HG02943 (cell line): ENCODE results near the gene GNAQ.
"Not testable (repeated sequence)": the region's sequence is repeated elsewhere in the genome, so short reads cannot be mapped to it uniquely, and the experiment has no call there.

Experiments
- ATAC-seq: cut with Tn5 transposase; IDR thresholded peaks from one replicate; pipeline ENCODE4 v1.9.1; 2021; ENCODE audit warnings: mild to moderate bottlenecking, low read depth, moderate library complexity; ENCODE audit not compliant: unreplicated experiment

GNAQ gene

DNA sequence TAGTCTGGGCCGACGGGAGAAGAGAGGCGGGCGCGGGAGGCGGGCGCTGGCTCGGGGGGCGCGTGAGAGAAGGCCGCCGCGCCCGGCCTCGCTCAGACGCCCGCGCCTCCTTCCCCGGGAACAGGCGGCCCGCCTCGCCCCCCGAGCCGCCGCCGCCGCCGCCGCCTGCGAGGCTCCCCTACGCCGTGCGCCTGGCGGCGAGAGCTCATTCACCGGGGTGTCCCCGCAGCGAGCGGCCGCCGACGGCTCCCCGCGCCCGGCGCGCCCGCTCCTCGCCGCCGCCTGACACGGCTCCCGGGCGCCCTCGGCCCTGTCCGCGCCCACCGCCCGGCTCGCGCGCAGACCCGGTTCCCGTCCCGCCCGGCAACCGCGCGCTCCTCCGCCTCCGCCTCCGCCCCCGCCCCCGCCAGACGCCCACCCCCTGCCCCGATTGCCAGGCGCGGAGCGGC is at the start of gene GNAQ:
TSS of gene GNAQ (minus strand) at position 368 of the 449 bp plus-strand sequence. CDS start 576 bp downstream, outside the sequence.
- ATAC-seq: no peak

DNA sequence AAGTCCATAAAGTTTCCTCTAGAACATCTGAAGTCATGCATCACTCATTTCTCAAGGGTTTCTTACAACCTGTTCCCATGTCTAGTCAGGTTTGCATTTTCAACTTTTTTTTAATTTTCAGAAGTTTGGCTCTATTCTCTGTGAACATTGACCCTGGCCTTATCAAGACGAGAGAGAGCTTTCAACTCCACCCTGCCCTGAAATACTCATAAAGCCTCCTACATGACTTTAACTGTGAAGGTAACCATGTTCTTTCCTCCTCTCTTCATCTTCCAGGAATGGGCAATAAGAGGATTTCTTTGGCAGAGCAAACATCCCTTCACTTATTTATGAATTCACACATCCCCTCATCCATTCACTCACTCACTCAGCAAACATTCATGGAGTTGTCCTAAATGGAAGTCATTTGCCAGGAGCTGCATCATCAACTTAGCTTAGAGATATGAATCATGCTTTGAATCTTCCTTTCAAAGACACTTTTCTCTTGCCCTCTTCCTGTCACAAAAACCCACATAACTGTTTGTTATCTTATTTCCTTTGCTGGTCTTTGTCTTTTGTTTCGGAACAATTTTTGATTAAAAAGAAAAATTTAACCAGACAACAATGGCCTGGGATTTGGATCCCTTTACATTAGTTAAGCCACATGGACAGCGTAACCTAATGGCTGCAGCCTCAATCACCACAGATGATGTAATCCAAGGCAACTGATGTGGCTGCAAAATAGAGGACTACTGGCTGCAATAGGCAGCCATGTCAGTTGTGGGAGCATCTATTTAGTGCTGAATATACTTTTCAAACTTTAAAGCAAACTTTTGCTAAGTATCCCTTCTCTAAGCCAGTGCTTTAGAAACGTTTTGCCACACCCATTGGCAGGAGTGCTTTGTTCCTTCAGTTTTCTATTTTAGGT is 43.0 kb upstream of the GNAQ start:
- no peak for ATAC-seq

DNA sequence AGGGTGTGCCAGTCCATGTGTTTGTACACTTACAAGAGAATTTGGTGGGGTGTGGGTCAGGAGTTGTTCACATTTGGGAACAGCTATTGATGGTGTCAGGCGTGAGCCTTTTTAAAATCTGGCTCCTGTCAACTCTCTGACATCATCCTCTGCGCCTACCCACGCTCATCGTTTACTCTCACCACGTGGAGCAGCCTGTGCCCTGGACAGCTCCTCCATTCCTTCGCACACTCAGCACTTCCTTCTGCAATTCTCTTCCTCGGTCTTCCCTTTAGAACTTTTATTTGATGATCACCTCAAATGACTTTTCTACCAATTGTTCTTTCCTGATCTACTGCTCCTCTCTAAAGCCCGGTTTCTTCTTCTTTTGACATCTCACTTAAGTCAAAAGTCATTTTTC is 42.1 kb upstream of the GNAQ start:
- no peak for ATAC-seq

DNA sequence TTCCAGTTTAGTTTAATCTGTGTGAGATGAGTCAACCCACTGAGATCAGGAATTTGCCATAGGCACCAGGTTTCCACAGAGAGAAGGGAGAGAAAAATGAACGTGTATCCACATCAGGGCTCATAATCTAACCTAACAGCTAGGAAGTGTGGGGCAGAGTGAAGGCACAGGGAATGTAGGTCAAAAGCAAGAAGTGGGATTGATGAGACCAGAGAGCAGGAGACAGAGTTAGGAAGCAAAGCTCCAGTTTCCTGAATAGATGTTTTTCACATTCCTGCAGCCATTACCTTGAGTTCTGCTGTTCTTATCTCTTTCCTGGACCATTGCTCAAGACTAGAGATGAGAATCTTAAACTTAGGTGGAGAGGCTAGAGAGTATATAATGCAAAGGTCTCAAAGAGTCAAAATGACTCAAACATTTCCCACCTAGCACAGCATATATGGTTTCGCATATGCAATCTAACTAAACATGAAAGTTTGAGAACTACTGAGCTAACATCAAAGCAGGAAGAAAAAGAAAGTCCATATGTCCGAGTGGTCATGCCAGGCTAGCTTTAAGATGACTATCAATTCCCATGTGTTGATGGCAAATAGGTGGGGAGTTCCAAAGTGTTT is 41.1 kb upstream of the GNAQ start:
- no peak for ATAC-seq

DNA sequence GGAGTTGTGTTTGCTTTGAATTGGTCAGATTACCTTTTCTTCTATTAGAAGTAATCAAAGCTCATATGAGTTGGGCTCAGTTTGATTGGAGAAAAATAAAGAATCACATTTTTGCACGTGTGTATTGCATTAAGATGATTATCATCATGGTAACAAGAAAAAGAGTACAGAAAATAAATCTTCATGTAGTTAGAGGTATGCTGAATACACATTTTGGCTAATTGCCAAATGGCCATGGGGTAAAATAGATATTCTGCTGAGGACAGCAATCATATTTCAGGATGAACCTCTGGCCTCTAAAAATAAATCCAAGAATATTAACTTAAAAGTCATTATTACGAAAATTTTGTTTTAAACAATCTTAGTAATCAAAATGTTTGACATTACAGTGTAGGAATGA is 38.9 kb upstream of the GNAQ start:
- no peak for ATAC-seq

DNA sequence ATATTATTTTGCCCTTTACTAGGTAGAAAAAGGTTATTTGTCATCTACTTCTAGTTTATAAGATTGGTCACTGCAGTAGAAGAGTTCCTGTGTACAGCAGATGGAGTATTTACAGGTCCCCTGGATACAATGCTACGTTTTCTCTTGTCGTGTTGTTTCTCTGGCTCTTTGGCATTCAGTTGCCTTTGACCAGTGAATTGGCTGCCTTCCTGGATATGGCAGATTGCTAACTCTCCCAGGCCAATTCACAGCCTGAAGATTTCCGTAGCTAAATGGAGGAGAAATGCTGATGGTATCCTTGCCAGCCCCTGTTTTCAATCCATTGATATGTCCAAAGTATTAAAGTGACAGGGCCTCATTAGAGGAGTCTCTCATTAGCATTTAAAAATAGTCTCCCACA is 32.5 kb upstream of the GNAQ start:
- ATAC-seq: no peak

DNA sequence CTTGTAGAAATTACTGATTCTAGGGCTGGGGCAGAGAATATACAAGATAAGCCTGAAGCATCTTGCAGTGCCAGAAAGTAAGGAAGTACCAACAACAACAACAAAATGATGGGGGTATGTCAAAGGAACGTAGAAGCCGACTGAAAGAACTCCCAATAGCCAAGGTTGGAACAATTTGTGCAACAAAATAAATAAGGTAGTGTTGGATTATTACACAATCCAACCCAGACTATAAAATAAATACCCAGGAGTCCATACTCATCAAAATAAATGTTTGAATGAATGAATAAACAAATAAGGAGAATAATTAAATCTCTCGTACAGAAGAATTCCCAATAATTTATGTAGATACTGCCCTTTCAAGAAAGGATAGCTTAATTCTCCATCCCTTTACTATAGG is 31.1 kb upstream of the GNAQ start:
- ATAC-seq: no peak

DNA sequence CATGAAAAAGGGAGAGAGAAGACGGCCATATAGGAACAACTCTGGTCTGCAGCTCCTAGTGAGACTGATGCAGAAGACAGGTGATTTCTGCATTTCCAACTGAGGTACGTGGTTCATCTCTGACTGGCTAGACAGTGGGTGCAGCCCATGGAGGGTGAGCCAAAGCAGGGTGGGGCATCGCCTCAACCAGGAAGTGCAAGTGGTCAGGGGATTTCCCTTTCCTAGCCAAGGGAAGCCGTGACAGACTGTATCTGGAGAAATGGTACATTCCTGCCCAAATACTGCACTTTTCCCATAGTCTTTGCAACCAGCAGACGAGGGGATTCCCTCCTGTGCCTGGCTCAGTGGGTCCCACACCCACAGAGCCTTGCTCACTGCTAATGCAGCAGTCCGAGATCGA is 22.6 kb upstream of the GNAQ start:
- ATAC-seq: not testable (repeated sequence)

DNA sequence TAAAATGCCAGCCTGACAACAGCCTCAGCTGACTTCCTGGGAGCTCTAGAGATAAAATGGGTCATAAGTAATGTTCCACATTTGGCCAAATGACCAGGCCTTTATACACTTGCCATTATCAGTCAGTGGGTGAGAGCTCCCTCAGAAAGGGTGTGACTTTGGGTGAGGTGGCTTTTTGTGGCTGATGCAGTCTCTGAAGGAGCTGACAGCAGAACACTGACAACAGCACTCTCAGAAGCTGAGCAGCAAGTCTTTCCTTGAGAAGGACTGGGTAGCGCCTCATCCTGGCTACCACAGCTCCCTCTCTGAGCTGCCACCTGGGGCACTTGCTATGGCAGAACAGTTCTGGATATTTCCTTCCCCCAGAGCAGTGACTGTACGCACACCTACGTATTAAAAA is 22.0 kb upstream of the GNAQ start:
- ATAC-seq: no peak

DNA sequence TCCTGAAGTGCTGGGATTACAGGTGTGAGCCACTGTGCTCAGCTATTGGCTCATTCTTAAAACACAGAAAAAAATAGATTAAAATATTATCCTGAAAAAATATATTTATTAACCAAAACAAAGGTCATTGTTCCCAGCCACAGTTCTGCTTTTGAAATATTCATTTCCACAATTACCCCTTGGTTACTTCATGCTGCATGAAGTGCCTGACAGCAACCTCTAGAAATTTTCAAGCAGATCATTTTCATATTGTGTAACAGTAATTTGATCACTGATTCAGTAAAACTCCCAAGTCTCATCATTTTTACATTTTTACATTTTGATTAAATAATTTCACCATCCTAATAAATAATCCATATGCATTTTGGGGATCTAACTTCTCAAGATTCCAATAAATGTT is 18.8 kb upstream of the GNAQ start:
- no peak for ATAC-seq

DNA sequence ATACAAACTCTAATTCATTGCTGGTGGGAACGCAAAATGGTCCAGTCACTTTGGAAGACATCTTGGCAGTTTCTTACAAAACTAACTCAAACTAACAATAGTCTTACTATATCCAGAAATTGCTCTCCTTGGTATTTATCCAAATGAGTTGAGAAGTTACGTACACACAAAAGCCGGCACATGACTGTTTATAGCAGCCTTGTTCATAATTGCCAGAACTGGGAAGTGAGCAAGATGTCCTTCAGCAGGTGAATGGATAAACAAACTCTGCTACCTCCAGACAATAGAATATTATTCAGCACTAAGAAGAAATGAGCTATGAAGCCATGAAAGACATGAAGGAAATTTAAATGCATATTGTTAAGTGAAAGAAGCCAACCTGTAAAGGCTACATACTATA is 17.9 kb upstream of the GNAQ start:
- ATAC-seq: no peak

DNA sequence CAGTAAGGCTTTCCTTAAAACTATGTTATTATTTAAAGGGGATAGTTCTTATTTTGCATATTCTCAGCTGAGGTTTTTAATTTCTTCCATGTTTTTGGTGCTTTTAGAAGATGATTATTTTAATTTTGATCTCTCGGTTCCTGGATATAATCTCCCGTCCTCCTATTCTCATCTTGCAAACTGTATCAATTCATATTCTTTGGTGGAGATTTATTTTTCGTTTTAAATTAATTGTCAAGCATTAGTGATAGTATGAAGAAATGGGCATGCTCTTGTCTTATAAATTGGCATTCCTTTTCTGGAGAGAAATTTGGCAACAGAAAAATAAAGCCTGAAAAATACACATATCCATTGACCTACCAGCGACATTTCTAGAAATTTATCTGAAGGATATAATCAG is 15.5 kb upstream of the GNAQ start:
- no peak for ATAC-seq

DNA sequence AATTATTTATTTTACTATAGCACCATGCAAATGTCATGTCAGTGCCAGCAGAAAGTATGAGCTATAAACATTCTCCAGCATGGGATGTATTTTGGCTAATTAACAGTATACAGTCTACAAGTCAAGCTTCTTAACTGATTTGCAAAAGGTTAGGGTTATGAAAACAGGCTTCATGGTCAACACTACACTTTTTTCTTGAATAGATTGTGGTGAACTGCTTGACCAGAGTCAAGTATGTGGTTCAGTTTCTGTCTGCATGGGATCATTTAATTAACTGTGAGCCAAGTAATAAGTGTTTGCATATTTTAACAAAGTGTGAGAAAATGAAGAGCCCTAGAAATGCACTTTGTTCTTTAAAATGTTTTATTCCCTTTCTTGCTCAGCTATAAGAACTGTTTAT is 14.5 kb upstream of the GNAQ start:
- no peak for ATAC-seq

DNA sequence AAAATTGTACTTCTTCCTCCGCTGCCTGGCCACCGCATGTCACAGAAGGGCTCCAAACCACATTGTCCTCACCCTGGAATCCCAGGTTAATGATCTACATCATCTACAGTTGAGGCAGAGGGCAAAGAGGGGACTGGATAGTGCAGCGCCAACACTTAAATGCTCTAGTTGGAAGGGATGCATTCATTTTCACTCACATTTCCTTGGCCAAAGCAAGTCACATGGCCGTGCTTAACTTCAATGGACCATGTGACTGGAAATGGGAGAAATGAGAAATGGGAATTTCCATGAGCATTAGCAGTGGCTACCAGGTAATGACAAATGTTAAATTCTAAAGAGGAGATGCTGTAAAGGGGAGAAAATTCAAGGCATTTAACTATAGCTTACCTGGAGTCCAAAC is 13.3 kb upstream of the GNAQ start:
- ATAC-seq: no peak

DNA sequence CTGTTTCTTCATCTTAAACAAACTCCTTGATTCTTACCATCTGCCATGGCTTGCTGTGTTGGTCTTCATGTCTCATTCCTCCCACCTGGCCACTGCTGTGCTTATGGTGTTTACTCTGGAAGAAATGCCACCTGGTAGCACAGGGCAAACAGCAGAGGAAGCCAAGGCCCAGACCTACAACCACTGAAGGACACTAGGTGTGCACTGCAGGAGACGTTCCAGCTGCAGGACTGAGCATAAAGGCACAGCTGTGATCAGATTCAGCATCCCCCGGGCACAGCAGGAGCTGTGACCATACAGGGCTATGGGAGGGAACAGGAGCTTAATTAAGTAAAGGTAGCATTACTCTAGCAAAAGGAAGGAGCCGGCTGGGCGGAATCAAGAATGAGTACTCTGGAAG is 12.6 kb upstream of the GNAQ start:
- ATAC-seq: no peak

DNA sequence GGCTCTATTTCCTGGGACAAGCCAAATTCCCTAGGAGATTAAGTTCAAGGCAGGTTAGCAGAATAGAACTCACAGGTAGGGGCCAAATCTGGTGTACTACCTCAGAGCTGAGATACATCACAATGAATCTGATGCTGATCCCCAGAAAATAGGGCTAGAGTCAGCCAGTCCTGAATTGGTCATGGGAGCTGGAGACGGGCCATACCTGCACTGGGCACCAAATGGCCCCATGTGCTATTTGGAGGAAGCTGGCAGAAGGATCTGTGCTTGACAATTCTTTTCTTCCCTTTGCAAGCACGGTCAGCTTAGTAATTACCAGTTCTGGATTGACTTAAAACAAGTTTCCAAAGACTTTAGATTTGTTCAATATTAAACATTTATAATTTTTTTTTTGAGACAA is 10.4 kb upstream of the GNAQ start:
- no peak for ATAC-seq

DNA sequence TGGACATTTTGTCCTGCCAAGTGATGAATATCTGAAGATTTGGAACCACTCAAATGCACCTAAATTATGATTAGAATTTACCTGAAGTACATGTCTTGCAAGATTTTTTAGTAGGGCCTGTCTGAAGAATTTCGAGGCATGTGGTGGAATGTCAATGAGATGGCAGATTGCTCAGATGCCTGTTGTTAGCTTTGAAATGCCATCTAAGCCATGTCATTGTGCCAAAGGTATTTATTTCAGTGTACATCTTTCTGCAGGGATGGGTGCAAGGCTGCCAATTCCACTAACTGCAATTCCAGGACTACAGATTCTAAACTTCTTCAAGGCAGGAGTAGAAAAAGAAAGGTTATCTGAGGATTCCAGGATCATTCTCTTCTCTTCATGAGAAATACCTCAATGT is 9.1 kb upstream of the GNAQ start:
- no peak for ATAC-seq

DNA sequence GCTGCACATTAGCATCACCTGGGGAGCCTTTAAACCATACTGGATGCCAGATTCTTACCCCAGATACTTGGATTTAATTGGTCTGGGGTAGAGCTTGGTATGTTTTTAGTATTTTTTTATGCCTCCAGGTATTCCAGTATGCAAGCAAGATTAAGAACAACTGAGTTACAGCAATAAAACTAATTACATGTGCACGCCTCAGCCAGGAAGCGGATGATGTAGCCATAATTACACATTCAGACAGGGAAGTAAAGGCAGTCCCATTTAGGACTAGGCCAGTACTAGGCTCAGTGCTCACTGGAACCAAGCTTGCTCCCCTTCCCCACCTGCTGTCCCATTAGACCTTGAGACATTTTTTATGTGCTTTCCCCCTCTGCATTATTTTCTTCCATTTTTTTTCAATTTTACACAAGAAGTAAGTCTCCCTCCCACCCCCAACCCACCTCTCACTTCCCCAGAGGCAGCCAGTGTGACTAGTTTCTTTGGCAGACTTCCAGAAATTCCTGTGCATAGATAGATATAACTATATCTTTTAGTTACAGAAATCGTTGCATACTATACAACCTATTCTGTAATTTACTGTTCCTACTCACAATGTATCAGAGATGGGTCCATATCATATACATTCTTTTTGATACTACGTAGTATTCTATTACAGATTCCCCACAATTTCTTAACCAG is 7.1 kb upstream of the GNAQ start:
- no peak for ATAC-seq

DNA sequence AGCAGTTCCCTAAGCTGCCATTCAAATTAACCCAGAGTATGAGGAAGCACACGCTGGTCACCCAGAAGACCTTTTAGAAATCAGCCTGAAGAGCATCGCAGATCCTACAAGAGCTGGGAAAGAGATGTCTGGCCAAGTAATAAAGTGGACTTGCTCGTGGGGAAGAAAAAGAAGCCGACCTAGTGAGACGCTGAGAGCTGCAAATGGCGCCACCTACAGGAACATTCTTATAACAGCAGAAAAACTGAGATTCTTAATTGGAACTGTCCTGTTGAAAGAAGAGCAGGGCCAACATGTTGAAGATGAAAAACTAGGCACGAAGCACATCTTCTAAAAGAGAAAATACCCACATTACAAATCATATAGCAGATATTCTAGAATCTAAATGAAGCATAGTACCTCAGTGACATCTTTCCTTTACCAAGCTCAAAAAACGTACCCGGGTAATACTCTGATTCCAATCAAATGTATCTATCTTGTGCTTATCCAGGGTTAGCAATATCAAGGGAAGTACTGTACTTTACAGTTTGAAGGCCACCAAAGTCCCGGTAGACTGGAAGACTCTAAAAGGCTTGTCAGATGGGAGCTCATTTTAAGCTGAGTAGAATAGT is 3.9 kb upstream of the GNAQ start:
- no peak for ATAC-seq

DNA sequence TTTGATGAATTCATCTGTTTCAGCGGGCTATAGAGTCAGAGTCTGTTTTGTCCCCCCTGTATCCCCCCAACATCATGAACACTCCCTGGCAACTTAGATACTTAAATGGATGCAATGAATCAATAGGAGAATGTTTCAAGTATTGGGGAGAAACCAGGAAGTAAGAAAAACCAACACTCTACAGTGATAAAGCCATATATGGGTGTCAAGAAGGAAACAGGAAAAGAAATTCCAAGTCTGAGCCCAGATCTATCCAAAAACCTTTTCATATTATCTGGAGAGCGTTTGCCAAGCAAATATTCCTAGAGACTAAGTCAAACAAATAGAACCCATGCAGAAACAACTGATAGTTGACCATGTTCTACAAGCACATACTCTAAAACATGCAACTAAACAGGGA is 2.3 kb upstream of the GNAQ start:
- ATAC-seq: no peak
